GM12874 (cell line): ENCODE results near the gene PXDN.

Experiments
- CTCF ChIP-seq: IDR thresholded peaks from 2 replicates; pipeline ENCODE4 v1.5.1; 2011; ENCODE audit warnings: low read depth, mild to moderate bottlenecking, control low read depth, low read length, moderate library complexity; ENCODE audit not compliant: insufficient read depth

Gene PXDN

GRCh38 chr2:1731963-1732768 lies 12.1 kb downstream of the PXDN start:
- TF ChIP-seq CTCF: no peak

GRCh38 chr2:1731447-1731962 lies 12.8 kb downstream of the PXDN start:
- TF ChIP-seq CTCF: no peak

- TF ChIP-seq CTCF: no peak
Observed at GRCh38 chr2:1730015-1730927, 14.0 kb downstream of the PXDN start.

- TF ChIP-seq CTCF: no peak
Observed at GRCh38 chr2:1729242-1729641, 15.1 kb downstream of the PXDN start.

GRCh38 chr2:1728821-1729220 lies 15.5 kb downstream of the PXDN start:
- no peak for TF ChIP-seq CTCF

GRCh38 chr2:1727796-1728474 lies 16.4 kb downstream of the PXDN start:
- TF ChIP-seq CTCF: no peak
